GM23338 (cell line): ENCODE data around the gene PHF10. TPM values are rescaled to one million over a fixed set of nuclear protein-coding genes. Genes with fewer than 3 reads are reported as not detected.

Experiments used
- ATAC-seq: fragments of 200-7000 bp; cut with Tn5 transposase; 3 replicates; pipeline ENCODE4 v1.9.1; 2020
- DNase-seq: peaks from one replicate; pipeline ENCODE4 v3.0.0-alpha.2; 2015; ENCODE audit warnings: low spot score
- H2AFZ ChIP-seq: fragments of 200-600 bp; sonication (generic); 2 replicates; pipeline ENCODE4 v1.8.0; 2016; ENCODE audit warnings: antibody characterized with exemption, mild to moderate bottlenecking, moderate library complexity
- H3F3A ChIP-seq: fragments of 200-600 bp; sonication (generic); replicated peaks from 2 replicates; pipeline ENCODE4 v1.8.0; 2017; ENCODE audit warnings: antibody characterized with exemption, mixed run types, low read depth
- H3K27ac ChIP-seq: fragments of 200-600 bp; sonication (generic); 2 replicates; pipeline ENCODE4 v1.6.1; 2016; ENCODE audit warnings: low read depth
- H3K27me3 ChIP-seq: fragments of 200-600 bp; sonication (generic); 2 replicates; pipeline ENCODE4 v1.8.0; 2016; ENCODE audit warnings: mild to moderate bottlenecking, mixed run types, moderate library complexity; ENCODE audit not compliant: insufficient read depth
- H3K36me3 ChIP-seq: fragments of 200-600 bp; sonication (generic); 2 replicates; pipeline ENCODE4 v1.8.0; 2016; ENCODE audit warnings: mild to moderate bottlenecking; ENCODE audit not compliant: insufficient read depth
- H3K4me1 ChIP-seq: fragments of 200-600 bp; sonication (generic); 2 replicates; pipeline ENCODE4 v1.8.0; 2016; ENCODE audit warnings: mild to moderate bottlenecking, moderate library complexity; ENCODE audit not compliant: insufficient read depth
- H3K4me2 ChIP-seq: fragments of 200-600 bp; sonication (generic); 2 replicates; pipeline ENCODE4 v1.7.1; 2017; ENCODE audit warnings: mixed run types
- H3K4me3 ChIP-seq: fragments of 200-600 bp; sonication (generic); 2 replicates; pipeline ENCODE4 v1.6.1; 2016; ENCODE audit warnings: mixed run types
- H3K79me2 ChIP-seq: fragments of 200-600 bp; sonication (generic); replicated peaks from 2 replicates; pipeline ENCODE4 v1.8.0; 2017; ENCODE audit warnings: mild to moderate bottlenecking; ENCODE audit not compliant: insufficient read depth
- H3K9me2 ChIP-seq: fragments of 200-600 bp; sonication (generic); 2 replicates; pipeline ENCODE4 v1.8.0; 2017; ENCODE audit not compliant: insufficient read depth
- H4K20me1 ChIP-seq: fragments of 200-600 bp; sonication (generic); replicated peaks from 2 replicates; pipeline ENCODE4 v1.8.0; 2017; ENCODE audit warnings: mild to moderate bottlenecking; ENCODE audit not compliant: insufficient read depth
- H3K27ac Mint-ChIP-seq: 2 replicates; pipeline ENCODE4 v1.8.0; 2020; ENCODE audit warnings: inconsistent platforms, mild to moderate bottlenecking, moderate library complexity, mixed read lengths
- H3K27me3 Mint-ChIP-seq: 3 replicates; pipeline ENCODE4 v1.8.0; 2022; ENCODE audit warnings: low read depth, mild to moderate bottlenecking, moderate library complexity, mixed read lengths, inconsistent platforms; ENCODE audit not compliant: insufficient read depth, poor library complexity
- H3K36me3 Mint-ChIP-seq: 3 replicates; pipeline ENCODE4 v1.8.0; 2021; ENCODE audit warnings: low read depth, mild to moderate bottlenecking, inconsistent platforms, moderate library complexity, mixed read lengths
- H3K4me1 Mint-ChIP-seq: 3 replicates; pipeline ENCODE4 v1.8.0; 2020; ENCODE audit warnings: mild to moderate bottlenecking, inconsistent platforms, mixed read lengths
- H3K4me3 Mint-ChIP-seq: 3 replicates; pipeline ENCODE4 v1.8.0; 2021; ENCODE audit warnings: moderate library complexity, mild to moderate bottlenecking, inconsistent platforms, mixed read lengths
- H3K9me3 Mint-ChIP-seq: 3 replicates; pipeline ENCODE4 v1.8.0; 2020; ENCODE audit warnings: moderate library complexity, mild to moderate bottlenecking, inconsistent platforms, mixed read lengths
- CREB1 ChIP-seq: fragments of 250-450 bp; sonication (Bioruptor Pico); IDR thresholded peaks from 2 replicates; pipeline ENCODE4 v1.5.0; 2020; ENCODE audit warnings: low read depth, mild to moderate bottlenecking, moderate library complexity
- CTCF ChIP-seq, 2 experiments: fragments of 200-600 bp in 1 of 2; sonication (generic) in 1 of 2; conservative IDR thresholded peaks; 2 replicates each; pipeline versions ENCODE4 v1.5.1 to v1.6.1; 2016 to 2017; ENCODE audit warnings: antibody characterized with exemption in 2 of 2, low read depth in 2 of 2, mild to moderate bottlenecking in 2 of 2, moderate library complexity in 1 of 2
- ETS1 ChIP-seq: IDR thresholded peaks from 2 replicates; pipeline ENCODE4 v1.6.1; 2016; ENCODE audit warnings: antibody characterized with exemption
- EZH2 ChIP-seq: fragments of 200-600 bp; sonication (generic); IDR thresholded peaks from one replicate; pipeline ENCODE4 v1.8.0; 2017; ENCODE audit warnings: antibody characterized with exemption, mild to moderate bottlenecking, low read depth; ENCODE audit not compliant: unreplicated experiment
- EZH2phosphoT487 ChIP-seq: fragments of 200-600 bp; sonication (generic); IDR thresholded peaks from one replicate; pipeline ENCODE4 v1.8.1; 2018; ENCODE audit warnings: antibody characterized with exemption; ENCODE audit not compliant: unreplicated experiment
- JUNB ChIP-seq: IDR thresholded peaks from one replicate; pipeline ENCODE4 v1.6.1; 2016; ENCODE audit warnings: antibody characterized with exemption; ENCODE audit not compliant: unreplicated experiment
- NANOG ChIP-seq: IDR thresholded peaks from 2 replicates; pipeline ENCODE4 v1.6.1; 2016; ENCODE audit warnings: antibody characterized with exemption, borderline replicate concordance
- POLR2AphosphoS5 ChIP-seq: IDR thresholded peaks from 2 replicates; pipeline ENCODE4 v1.6.1; 2016; ENCODE audit warnings: antibody characterized with exemption, low read depth
- REST ChIP-seq: IDR thresholded peaks from one replicate; pipeline ENCODE4 v1.6.1; 2018; ENCODE audit warnings: antibody characterized with exemption; ENCODE audit not compliant: unreplicated experiment
- STAT1 ChIP-seq: IDR thresholded peaks from one replicate; pipeline ENCODE4 v1.6.1; 2016; ENCODE audit warnings: antibody characterized with exemption; ENCODE audit not compliant: unreplicated experiment
- ZNF114 ChIP-seq: fragments of 250-450 bp; sonication (Bioruptor Pico); IDR thresholded peaks from 2 replicates; pipeline ENCODE4 v1.5.0; 2020; ENCODE audit warnings: mild to moderate bottlenecking, moderate library complexity
- ZNF331 ChIP-seq: fragments of 250-450 bp; sonication (Bioruptor Pico); IDR thresholded peaks from 2 replicates; pipeline ENCODE4 v1.5.0; 2020; ENCODE audit warnings: low read depth, mild to moderate bottlenecking, moderate library complexity
- ZNF462 ChIP-seq: fragments of 250-450 bp; sonication (Bioruptor Pico); IDR thresholded peaks from 2 replicates; pipeline ENCODE4 v1.5.0; 2020; ENCODE audit warnings: mild to moderate bottlenecking, moderate library complexity
- polyA plus RNA-seq: library from polyadenylated mRNA; unstranded; fragments of >200 nt; fragmentation: Nextera tagmentation; extraction: Ambion mirVana; gene quantifications from 2 replicates; pipeline ENCODE4 v1.2.1, GENCODE V29; 2016
- total RNA-seq: library from RNA; depleted of rRNA; stranded (reverse); fragments of >200 nt; shearing (Covaris generic); gene quantifications from 2 replicates; pipeline ENCODE4 v1.2.3, GENCODE V29; 2014

PHF10 gene
- total and polyA plus RNA-seq, 2 experiments from 2014 or later, result 16.5 to 44.7 TPM

- H3K27ac Mint-ChIP-seq, result no peak overlapping the region
- H3K9me3 Mint-ChIP-seq, result no peaks in the 10 kb centered on the region
- TF ChIP-seq ZNF331 (CRISPR knock-in tag), result no peak
- TF ChIP-seq EZH2phosphoT487, result no peak
- no peak for TF ChIP-seq EZH2
- no peak for TF ChIP-seq ZNF462 (CRISPR knock-in tag)
- no peak for TF ChIP-seq ETS1
- TF ChIP-seq CREB1 (CRISPR knock-in tag), result no peak
- TF ChIP-seq JUNB, result no peak
- no peak for TF ChIP-seq STAT1
- no peak for TF ChIP-seq CTCF (conservative IDR thresholded peaks at IDR 0.05; ENCODE audit: low read depth in 2 of 2)
- TF ChIP-seq REST, result no peak
- no peak for TF ChIP-seq ZNF114 (CRISPR knock-in tag)
- no peak for TF ChIP-seq POLR2AphosphoS5
- TF ChIP-seq NANOG, result no peak
- DNase-seq (no peak), ATAC-seq (no peak)
- H3F3A ChIP-seq, result no peaks in the 10 kb centered on the region
- no peaks in the 10 kb centered on the region for H3K79me2 ChIP-seq
- no peaks in the 10 kb centered on the region for H3K27me3 ChIP-seq
- H3K4me2 ChIP-seq, result no peak overlapping the region
- peaks cover 11% of the 10 kb centered on the region for H4K20me1 ChIP-seq
- no peak overlapping the region for H3K4me3 Mint-ChIP-seq
- peaks cover 4% of the 10 kb centered on the region; the same call in 1 of the 2 replicates for H3K4me1 ChIP-seq
- no peaks in the 10 kb centered on the region for H3K9me2 ChIP-seq
- H3K4me1 Mint-ChIP-seq, result peaks cover 10% of the 10 kb centered on the region
- H3K27me3 Mint-ChIP-seq, result peaks cover 4% of the 10 kb centered on the region
- no peak overlapping the region for H2AFZ ChIP-seq
- 0 out of 2 replicates have a peak overlapping the region, but pooled peaks have one; percentile 19 for H3K27ac ChIP-seq
- H3K4me3 ChIP-seq, result no peak overlapping the region
- peaks cover 25% of the 10 kb centered on the region for H3K36me3 ChIP-seq
- H3K36me3 Mint-ChIP-seq, result peaks cover 69% of the 10 kb centered on the region
Observed at GRCh38 chr6:169667716-169668115, 56.6 kb downstream of the PHF10 start.
